Measurements from ENCODE around the gene BAIAP3.

BAIAP3 gene

DNA sequence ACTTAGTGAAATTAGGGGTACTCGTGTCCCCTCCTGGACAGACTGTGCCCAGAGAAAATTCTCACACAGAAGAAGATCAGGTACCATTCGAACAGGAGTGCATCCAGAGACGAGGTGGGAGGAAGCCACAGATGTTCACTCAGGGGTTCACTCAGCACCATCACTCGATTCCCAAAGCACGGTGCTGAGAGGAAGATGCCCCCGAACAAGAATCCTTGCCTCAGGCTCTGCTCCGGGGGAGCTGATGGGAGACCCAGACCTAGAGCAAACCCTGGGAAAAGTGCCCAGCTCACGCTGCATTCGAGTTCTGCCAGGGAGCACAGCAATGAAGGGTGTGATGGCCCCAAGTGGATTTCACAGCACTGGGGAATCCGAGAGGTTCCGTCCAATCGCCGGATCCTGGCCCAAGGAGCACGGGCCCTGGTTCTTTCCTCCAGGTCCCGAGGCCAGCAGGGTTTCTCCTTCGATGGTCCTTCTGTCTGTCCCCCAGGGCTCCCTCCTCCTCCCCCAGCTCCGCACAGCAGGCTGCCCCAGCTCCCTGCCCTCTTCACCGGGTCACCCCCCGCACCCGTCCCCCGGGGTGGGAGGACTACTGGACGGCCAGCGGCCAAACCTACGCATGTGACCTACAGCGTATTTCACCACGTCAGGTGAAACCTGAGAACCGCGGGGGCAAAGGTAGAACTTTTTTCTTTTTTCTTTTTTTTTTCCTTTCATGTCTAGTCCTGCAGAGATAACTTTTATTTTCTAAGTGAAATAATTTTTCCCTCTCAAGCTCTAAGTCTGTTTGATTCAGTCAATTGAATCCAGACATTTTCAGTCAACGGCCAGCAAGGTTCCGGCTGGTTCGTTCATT is 34.2 kb upstream of the BAIAP3 start:
- no peak for FAIRE-seq

DNA sequence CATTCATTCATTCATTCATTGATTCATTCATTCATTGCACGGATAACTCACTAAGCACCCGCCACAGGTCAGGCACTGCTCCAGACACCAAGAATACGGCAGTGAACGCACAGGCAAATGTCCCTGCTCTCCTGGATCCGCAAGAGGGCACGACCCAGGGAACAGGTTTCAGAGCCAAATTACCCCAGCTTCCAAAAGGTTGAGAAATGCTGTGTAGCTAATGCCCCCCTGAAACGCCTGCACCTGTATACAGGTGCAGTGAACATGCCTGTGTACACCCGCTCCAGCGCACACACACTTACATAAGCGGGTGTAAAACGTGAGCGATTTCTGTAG is 33.6 kb upstream of the BAIAP3 start:
- FAIRE-seq = no peak

DNA sequence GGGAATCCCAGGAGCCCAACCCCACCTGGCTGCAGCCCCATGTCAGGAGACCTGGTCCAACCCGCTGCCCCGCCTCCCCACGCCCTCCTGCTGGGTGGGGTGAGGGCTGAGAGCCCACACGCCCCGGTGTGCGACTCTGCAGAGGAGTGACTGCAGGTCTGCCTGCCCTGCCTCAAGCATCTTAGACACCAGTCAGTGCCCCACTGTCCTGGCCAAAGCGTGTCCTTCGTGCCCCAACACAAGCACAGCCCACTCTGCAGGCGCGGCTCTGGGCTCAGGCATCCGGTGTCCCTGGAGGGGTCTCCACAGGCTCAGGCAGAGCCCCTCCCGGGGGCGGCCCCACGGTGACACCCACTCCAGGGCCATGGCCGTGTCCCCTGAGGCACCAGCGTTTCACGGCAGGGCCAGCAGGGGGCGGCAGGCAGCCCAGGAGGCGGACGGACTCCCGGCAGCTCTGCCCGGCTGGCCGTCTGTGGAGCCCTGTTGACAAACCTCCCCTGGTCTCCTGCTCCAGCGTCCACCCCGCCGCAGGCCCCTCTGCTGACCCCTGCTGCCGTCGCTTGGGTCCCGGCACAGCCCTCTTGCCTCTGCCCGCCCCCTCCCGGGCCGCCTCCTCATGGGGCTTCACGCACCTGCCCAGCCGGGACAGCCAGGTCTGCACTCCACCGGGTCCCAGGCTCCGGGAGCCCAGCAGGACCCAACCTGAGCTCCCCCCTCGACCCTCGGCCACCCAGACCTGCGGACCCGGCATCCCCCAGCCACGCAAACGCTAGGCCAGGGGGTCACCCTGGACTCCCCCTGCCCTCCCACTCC is 32.6 kb upstream of the BAIAP3 start:
- no peak for FAIRE-seq

DNA sequence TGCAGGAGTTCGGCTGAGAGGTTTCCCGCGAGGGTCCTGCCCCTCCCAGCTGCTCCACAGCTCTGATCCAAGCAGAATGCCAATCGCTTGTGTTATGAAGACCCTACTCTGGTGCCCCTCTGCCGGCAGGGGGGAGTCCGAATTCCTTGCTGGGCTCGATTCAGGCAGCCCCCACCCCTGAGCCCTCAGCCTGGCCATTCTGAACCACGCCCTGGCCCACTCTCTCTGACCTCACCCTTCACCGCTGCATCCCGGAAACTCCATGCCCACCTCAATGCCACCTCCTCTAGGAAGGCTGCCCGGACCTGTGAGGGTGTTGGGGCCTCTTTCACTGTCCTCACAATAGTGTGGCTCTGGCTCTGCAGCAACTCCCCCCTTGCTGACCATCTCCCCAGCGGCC is 31.9 kb upstream of the BAIAP3 start:
- FAIRE-seq = no peak

DNA sequence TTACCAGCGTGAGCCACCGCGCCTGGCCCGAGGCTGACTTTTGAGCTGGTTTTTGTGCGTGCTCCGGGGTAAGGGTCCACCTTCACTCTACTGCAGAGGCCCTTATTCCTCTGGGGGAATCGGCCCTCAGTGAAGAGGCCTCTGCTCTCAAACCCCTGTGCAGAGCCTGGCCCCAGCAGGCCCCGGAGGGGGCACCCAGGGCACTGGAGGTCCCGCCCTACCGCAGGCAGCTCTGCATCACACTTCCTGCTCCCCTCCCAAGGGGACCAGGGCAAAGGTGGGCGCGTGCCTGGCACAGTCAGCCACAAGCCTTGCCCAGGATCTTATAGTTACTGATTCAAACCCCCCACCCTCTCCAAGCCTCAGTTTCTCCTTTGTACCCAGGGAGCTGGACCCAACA is 27.6 kb upstream of the BAIAP3 start:
- no peak for FAIRE-seq

DNA sequence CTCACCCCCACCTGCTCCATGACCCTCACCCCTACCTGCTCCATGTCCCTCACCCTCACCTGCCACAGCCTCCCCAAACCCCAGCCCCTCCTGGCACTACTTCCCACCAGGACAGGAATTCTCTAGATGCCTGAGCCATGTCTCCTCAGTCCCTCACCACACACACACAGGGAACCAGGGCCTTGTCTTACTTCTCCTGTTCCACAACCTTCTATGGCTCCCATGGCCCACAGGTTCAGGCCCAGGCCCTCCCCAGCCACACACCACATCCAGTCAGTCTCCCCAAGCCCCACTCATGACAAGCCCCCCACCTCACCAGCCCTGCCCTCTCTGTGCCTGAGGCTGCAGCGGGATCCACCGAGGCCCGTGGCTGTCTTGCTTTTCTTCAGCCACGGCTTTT is 27.1 kb upstream of the BAIAP3 start:
- FAIRE-seq = no peak

DNA sequence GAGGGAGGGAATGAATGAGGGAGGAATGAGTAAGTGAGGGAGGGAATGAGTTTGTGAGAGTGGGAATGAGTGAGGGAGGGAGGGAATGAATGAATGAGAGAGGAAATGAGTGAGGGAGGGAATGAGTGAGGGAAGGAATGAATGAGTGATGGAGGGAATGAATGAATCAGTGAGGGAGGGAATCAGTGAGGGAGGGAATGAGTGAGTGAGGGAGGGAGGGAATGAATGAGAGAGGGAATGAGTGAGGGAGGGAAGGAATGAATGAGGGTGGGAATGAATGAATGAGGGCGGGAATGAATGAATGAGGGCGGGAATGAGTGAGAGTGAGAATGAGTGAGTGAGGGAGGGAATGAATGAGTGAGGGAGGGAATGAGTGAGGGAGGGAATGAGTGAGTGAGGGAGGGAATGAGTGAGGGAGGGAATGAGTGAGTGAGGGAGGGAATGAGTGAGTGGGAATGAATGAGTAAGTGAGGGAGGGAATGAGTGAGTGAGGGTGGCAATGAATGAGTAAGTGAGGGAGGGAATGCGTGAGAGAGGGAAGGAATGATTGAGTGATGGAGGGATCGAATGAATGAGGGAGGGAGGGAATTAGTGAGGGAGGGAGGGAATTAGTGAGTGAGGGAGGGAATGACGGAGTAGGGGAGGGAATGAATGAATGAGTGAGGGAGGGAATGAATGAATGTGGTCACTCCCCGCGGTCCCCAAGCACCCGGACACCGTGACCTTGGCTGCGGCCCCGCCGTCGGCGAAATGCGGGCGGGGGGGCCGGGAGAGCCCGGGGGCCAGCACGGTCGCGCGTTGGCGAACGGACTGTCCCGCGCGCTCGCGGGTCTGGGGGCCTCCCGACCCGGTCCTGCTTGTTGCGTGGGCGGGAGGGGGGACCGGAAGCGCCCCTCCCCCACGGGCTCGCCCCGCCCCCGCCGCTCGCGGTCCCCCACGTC is 25.1 kb upstream of the BAIAP3 start:
- FAIRE-seq = no peak

DNA sequence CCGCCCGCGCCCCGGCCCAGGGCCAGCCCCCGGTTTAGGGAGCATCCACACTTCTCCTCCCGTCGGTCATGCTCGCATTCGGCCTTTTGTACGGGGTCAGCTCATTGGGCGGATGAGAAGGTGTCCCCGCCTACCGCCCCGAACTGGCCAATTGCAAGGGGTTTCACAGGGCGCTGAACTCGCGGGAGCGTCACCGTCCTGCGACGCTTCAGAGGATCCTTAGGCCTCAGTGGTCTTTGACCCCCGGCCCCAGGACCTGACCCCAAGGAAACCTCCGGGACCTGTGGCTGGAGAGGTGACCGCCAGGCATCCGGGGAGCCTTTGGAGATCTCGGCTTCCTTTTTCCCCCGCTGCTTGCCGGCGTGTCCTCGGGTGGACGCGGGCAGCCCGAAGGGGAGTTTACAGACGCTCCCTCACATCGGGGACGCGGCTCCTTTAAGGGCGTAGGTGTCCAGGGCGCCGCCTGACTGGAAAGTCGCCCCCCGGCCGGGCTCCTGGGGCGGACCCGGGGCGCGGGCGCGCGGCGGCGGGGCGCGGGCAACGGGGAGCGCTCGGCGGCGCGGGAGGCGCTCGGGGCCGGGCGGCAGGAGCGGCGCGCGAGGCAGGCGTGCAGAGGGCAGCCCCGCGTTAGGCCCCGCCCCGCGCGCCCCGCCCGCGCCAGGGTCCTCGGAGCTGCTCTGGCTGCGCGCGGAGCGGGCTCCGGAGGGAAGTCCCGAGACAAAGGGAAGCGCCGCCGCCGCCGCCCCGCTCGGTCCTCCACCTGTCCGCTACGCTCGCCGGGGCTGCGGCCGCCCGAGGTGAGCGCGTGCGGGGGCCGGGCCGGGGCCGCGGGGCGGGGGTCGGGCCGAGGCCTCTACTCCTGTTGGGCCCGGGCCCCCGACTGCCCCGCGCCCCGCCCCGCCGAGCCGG is 24.2 kb upstream of the BAIAP3 start, which contains the start of gene UBE2I:
Gene UBE2I (plus strand): TSS at position 660 of the 909 bp plus-strand sequence. CDS start 4,395 bp downstream, outside the sequence.
- peak; percentile 82 for FAIRE-seq

DNA sequence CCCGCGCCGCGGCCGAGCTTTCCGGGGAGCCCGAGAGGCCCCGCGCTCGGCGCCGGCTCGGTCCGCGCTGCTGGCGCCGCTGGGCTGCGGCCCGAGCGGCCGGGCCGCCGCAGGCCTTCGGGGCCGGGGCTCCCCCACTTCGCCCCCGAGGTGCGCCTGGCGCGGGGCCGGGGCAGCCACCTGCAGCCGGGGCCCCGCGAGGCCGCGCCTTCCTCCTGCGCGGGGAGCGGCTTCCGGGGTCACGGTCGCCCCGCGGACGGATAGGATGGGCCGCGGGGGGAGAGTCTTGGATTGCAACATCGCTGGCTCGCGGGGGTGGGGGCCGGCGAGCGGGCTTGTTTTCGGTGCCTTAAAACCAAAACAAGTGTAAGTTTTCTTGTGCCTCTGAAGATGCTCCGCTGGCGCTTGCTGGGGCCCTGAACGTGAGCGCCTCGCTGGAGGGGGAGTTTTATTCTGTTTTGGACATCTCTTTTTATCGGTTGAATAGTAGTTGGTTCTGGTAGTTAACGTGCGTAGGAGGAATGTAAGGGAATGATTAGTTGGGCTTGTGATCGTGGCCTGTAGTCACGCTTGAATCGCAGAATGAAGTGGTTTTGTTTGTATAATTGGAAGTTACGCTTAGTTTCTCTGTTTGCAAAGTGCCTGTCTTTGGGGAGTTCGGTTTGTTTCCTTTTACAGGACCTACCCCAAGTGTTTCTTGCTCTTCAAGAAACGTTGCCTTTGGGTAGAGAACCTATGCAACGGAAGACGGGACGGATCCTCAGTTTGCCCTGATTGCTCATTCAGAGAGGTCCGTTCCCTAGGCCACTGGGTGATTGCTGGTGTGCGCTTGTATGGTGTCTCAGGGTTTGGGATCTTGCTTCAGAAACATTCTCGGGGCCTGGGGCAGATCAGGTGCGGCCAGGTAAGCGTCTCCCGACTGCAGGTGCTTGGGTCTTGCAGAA is 23.3 kb upstream of the BAIAP3 start:
- FAIRE-seq = no peak

DNA sequence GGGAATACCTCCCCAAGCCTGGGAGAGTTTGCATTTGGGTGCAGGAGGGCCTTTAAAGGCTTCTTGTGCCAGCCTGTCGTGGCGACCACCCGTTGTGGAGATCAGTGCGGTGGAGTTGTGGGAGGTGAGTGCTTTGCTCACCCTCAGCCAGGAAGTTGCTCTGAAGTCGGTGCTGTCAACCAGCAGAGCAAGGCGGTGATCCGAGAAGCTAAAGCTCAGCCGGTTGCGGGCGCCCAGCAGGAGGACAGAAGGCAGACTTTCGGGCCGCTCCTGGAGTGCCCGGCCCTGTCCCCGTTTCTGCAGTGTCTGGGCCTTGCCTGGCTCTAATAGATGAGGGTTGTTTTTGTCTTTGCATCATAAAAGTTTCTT is 22.6 kb upstream of the BAIAP3 start:
- FAIRE-seq = no peak

DNA sequence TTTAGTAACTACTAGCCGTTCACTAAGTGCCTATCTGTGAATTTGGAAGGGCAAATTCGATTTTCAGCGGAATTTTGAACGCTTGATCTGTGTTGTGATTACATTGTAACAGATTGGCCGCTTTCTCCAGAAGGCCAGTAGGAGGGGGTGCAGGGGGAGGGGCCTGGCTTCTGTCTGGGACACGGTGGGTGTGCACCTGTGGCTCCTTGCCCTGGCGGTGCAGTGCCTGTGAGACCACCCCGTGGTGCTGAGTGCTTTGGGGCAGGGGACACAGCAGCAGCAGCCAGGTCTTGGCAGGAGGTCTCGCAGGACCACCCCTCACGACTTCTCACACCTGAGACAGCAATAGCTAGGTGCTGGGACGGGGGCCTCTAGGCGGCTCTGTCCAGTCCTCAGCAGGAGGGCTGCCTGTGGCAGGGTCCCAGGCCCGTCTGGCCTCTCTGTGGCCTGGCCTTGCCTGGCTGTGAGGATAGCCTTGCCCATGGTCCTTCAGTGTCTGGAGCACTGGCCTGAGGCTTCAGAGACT is 22.2 kb upstream of the BAIAP3 start:
- FAIRE-seq = no peak

DNA sequence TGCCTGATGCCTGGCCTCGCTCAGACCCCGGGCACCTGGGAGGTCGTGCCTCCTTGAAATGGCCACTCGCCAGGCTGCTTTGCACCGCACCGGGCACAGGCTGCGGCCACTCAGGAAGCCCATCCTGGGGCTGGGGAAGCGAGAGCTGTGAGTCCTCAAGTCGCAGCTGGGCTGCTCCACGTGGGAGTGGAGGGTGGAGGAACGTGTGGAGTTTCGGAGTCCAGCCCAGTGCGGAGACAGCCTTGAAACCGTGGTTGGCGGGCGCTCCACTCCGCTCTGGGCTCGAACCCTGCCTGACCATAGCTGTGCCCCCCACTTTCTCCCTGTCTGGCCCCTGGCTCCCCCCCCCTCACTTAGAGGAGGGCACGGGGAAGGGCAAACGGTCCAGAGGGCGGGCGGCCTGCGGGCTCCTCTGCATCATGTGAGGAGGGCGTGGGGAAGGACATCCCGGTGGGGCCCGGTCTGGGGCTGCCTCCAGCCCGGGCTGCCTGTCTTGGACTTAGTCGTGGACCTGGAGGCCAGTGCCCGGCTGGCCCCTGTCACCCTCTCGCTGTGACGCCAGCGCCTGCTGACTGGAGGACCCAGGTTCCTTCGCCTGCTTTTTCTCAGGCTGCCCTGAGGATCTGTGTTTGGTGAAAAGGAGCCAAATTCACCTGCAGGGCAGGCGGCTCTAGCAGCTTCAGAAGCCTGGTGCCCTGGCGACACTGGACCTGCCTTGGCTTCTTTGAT is 21.5 kb upstream of the BAIAP3 start:
- no peak for FAIRE-seq

DNA sequence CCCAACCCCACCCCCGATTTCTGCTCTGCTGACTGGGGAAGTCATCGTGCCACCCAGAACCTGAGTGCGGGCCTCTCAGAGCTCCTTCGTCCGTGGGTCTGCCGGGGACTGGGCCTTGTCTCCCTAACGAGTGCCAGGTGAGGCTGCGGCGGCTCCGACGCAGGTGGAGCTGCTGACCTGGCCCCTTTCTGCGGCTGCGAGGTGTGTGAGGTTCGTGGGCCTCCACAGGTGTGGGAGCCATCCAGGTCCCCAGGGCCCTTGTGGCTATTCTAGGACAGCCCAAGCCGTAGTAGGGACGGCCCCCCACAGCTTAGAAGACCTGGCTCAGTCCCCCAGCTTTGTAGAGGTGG is 21.0 kb upstream of the BAIAP3 start:
- no peak for FAIRE-seq

DNA sequence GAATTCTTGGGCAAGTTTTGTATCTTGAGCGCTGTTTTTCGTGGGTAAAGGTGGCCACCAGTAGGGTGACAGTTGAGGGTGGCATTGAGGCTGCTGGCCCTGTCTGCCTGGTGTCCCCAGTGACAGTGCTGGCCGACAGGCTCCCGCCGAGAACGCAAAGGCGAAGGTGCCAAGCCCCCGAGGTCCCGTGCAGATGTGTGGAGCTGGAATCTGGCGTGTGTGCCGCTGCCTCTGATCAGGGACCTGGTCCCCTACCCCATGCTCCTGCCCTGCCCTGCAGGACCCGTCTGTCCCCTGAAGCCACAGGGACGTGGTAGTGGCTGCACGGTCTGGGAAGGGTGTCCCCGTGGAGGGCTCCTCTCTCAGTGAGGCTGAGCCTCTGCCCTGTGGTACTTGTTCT is 20.5 kb upstream of the BAIAP3 start:
- FAIRE-seq = no peak

DNA sequence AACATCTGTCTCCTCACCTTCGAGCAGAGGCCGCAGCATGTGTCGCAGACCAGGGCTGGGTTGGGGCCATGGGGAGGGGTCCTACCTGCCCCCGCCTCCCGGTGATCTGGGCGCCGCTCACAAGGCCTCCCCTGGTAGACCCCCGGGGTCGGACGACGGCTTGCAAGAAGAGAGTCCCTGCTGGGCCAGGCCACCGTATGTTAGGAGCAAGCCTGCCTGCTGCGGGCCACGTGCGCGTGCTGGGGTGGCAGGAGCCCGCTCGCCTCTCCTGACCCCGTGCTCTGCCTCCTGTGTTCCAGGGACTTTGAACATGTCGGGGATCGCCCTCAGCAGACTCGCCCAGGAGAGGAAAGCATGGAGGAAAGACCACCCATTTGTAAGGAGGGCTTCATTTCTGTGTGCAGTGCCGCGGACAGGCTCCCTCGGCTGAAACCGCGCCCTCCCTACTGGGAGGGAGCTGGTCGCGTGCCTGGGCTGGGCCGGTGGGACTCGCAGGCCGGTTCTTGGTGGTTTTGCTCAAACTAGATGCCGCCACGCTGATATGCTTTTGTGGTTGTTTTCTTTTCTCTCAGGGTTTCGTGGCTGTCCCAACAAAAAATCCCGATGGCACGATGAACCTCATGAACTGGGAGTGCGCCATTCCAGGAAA is 19.6 kb upstream of the BAIAP3 start:
- FAIRE-seq = no peak

DNA sequence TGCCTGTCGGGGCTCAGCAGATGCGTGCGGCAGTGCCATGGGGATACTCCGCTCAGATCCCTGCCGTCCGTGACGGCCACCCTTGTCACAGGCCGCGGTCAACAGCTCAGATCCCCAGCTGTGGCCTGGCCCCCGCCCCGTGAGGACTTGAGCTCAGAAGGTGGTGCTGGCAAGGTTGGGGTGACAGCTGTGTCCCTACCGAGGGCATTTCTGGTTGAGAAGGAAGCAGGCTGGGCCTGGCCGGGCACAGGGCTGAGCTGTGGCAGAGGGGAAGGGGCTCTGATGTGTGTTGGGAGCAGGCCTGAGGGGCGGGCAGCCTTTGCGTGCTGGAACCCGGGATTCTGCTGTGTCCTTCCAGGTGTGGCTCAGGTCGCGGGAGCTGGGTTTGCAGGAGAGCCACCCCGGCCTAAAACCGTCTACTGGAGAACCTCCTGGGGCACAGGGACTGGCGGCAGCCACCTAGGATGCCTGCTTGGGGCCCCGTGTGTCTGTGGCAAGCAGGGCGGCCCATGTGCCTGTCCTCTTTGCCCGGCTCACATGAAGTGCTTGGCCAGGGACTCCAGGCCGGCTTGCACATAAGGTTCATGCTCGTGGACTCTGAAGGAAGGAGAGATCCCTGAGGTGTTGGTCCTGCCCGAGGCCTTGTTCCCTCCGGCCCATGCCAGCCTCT is 18.9 kb upstream of the BAIAP3 start:
- FAIRE-seq = no peak

DNA sequence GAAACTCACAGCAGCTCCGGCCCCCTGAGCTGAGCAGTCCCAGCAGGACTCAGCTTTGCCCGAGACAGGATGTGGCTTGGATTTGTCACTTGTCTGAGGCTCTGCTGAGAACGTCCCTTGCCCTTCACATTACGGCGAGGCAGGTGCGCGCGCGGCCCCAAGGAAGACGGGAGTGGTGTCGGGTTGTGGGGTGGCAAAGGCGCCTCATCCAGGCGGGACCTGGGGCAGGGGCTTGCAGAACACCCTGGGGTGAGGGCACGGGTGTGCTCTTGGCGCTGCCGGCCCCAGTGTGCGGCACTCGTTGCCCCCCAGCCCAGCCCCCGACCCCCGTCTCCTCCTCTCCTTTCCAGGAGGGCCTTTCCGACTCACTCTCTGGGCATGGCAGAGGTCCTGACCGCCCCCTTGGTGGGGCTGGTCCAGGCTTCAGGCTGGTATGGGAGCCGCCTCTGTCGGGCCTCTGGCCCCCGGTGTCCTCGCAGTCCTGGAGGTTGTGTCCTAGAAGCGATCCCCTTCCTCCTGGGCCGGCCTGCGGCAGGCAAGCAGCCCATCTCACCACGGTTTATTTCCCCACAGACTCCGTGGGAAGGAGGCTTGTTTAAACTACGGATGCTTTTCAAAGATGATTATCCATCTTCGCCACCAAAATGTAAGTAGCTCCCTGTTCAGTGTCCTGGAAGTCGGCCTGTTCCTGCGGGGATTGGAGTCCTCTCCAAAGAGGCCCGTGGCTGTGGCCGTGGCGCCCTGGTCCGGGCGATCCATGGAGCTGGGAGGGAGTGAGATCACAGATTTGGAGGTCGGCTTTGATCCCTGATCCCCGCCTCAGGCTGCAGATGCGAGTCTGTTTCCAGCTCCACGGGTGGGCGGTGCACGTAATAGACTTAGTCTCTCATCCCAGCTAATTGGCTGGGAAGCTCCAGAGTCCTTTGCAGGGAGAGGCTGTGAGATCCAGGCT is 18.1 kb upstream of the BAIAP3 start:
- FAIRE-seq = no peak

DNA sequence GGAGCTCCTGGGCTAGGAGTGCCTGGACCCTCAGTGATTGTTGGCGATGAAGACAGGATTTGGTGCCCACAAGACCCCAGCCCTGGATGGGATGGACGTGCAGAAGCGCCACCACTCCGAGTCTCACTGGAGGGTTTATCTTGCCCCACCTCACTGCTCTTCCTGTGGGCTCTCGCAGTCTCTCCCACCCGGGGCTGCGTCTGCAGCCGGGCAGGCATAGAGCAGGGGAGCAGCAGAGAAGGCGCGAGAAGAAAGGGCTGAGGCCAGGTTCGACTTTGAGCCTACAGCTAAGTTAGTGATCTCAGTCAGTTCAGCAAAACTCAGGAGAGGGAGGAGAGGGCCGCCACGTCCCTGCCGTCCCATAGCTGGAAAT is 17.4 kb upstream of the BAIAP3 start:
- no peak for FAIRE-seq
